Neutrophil (primary cell): ENCODE data around the gene UMAD1.

Source experiments
- H3K27ac ChIP-seq: fragments of 200-600 bp; sonication (generic); 2 replicates; pipeline ENCODE4 v1.5.1; 2016; ENCODE audit warnings: mild to moderate bottlenecking, moderate library complexity
- H3K27me3 ChIP-seq: fragments of 200-600 bp; sonication (generic); 2 replicates; pipeline ENCODE4 v1.6.0; 2016; ENCODE audit warnings: mild to moderate bottlenecking
- H3K36me3 ChIP-seq: fragments of 200-600 bp; sonication (generic); 2 replicates; pipeline ENCODE4 v1.5.1; 2017
- H3K4me1 ChIP-seq, 2 experiments: fragments of 200-600 bp in 1 of 2; sonication (generic) in 1 of 2; 1 replicate in 1 of 2; 2 replicates in 1 of 2; pipeline versions ENCODE4 v1.5.1 to v1.6.1; 2013 to 2016; ENCODE audit warnings: low read depth in 1 of 2, low read length in 1 of 2, mild to moderate bottlenecking in 1 of 2, moderate library complexity in 1 of 2; ENCODE audit not compliant: control insufficient read depth in 1 of 2, insufficient read depth in 1 of 2
- H3K4me3 ChIP-seq, 2 experiments: fragments of 200-600 bp in 1 of 2; sonication (generic) in 1 of 2; 1 replicate in 1 of 2; 2 replicates in 1 of 2; pipeline ENCODE4 v1.5.1; 2013 to 2016; ENCODE audit warnings: low read depth in 1 of 2, low read length in 1 of 2, mild to moderate bottlenecking in 1 of 2, moderate library complexity in 1 of 2
- H3K9me3 ChIP-seq: fragments of 200-600 bp; sonication (generic); 2 replicates; pipeline ENCODE4 v1.5.1; 2016
- CTCF ChIP-seq: fragments of 200-600 bp; sonication (generic); IDR thresholded peaks from 2 replicates; pipeline ENCODE4 v1.5.1; 2016; ENCODE audit warnings: antibody characterized with exemption

The UMAD1 gene

GRCh38 chr7:7745258-7745657 lies 104.7 kb downstream of the UMAD1 start:
- Histone ChIP-seq H3K27ac (no peak overlapping the region), H3K36me3 (no peaks in the 10 kb centered on the region), H3K9me3 (no peaks in the 10 kb centered on the region), H3K4me3 (no peak overlapping the region), H3K4me1 (no peaks in the 10 kb centered on the region), H3K27me3 (no peaks in the 10 kb centered on the region)
- TF ChIP-seq CTCF: no peak

GRCh38 chr7:7745966-7746365 lies 105.4 kb downstream of the UMAD1 start:
- Histone ChIP-seq H3K4me3 (no peak overlapping the region), H3K9me3 (no peaks in the 10 kb centered on the region), H3K27me3 (no peaks in the 10 kb centered on the region), H3K27ac (no peak overlapping the region), H3K36me3 (no peaks in the 10 kb centered on the region), H3K4me1 (no peaks in the 10 kb centered on the region)
- TF ChIP-seq CTCF: no peak

- Histone ChIP-seq H3K4me3 (no peak overlapping the region), H3K4me1 (no peaks in the 10 kb centered on the region), H3K27ac (no peak overlapping the region), H3K36me3 (no peaks in the 10 kb centered on the region), H3K9me3 (no peaks in the 10 kb centered on the region), H3K27me3 (no peaks in the 10 kb centered on the region)
- no peak for TF ChIP-seq CTCF
Measured at GRCh38 chr7:7746458-7746857, 105.9 kb downstream of the UMAD1 start.

- Histone ChIP-seq H3K4me3 (no peak overlapping the region), H3K36me3 (no peaks in the 10 kb centered on the region), H3K4me1 (no peaks in the 10 kb centered on the region), H3K27me3 (no peaks in the 10 kb centered on the region), H3K27ac (no peak overlapping the region), H3K9me3 (no peaks in the 10 kb centered on the region)
- no peak for TF ChIP-seq CTCF
Measured at GRCh38 chr7:7750571-7751242, 110.2 kb downstream of the UMAD1 start.

GRCh38 chr7:7751243-7752092 lies 110.9 kb downstream of the UMAD1 start:
- Histone ChIP-seq H3K27me3 (no peaks in the 10 kb centered on the region), H3K27ac (no peak overlapping the region), H3K4me3 (no peak overlapping the region), H3K9me3 (no peaks in the 10 kb centered on the region), H3K4me1 (no peaks in the 10 kb centered on the region), H3K36me3 (no peaks in the 10 kb centered on the region)
- TF ChIP-seq CTCF: no peak
